HL-60/S4 (cell line): Measurements from ENCODE around the gene DDIT3.

ENCODE experiments used
- in situ Hi-C: fragments of 300-500 bp; cut with MboI; formaldehyde crosslinking; loops from 2 replicates; pipeline ENCODE4 v1.14.3; 2022; ENCODE audit warnings: low sequenced_read_pairs

Gene DDIT3

DNA sequence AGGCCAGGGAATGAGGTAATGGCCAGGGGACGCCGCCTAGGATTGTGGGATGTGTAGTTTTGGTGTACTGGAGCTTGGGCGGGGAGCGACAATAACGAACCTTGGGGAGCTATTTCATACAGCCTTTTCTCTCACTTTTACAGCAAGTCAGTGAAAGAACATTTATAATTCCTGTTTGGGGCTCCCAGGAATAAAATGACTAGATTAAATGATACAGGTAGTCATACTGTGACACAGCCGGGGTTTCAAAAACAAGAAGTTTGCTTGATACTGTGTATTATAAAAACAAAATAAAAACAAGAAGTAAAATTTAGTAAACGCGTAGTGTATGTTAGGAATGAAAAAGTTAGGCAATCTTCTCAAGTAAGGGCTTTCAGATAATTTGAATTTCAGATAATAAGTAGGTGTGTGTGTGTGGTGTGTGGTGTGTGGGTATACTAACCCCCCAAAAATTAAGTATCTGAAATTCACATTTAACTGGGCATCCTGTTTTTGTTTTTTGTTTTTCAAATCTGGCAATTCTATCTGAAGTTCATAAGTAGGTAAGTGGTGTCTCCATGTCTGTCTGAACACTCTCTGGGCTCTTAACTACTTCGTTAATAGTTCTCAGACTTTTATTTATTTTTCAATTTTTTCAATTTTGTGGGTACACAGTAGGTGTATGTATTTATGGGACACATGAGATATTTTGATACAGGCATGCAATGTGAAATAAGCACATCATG, 27.1 kb upstream of the DDIT3 start:
- in situ Hi-C loops, result no loop called here

GRCh38 chr12:57546438-57547287, 26.3 kb upstream of the DDIT3 start, which contains the start of gene DCTN2:
DCTN2 (minus strand) TSS chr12:57547192; CDS start chr12:57547063, 129 bp downstream.
- in situ Hi-C loops, result no loop called here

DNA sequence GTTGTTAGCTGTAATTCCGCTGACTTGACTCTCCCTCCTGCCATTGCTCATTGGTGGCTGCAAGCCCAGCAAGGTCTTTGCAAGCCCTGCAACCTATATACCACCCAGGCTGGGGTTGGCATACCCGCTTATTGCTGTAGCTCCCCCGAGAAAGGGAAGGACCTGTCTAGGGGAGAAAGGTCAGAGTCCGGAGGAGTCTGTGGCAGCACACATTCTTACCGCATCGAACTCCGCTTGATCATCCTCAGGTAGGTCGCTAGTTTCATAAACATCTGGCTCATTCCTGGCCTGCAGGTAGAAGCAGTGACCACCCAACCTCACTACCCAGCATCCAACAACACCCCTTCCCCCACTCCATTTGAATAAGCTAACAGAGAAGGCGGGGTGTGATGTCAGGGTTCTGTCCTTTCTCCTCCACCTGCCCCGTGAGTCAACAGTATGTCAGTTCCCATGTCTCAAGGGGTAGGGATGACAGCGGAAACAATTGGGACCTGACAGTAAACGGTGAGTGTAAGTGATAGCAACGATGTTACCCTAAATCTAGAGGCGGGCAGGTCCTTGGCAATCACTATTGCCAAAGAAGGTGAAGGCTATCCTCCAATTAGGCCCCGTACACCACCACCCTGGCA, 25.6 kb upstream of the DDIT3 start:
- in situ Hi-C loops, result no loop called here

GRCh38 chr12:57543581-57543980, 23.3 kb upstream of the DDIT3 start:
- in situ Hi-C loops, result no loop called here

GRCh38 chr12:57541717-57542116, 21.4 kb upstream of the DDIT3 start:
- in situ Hi-C loops, result no loop called here

DNA sequence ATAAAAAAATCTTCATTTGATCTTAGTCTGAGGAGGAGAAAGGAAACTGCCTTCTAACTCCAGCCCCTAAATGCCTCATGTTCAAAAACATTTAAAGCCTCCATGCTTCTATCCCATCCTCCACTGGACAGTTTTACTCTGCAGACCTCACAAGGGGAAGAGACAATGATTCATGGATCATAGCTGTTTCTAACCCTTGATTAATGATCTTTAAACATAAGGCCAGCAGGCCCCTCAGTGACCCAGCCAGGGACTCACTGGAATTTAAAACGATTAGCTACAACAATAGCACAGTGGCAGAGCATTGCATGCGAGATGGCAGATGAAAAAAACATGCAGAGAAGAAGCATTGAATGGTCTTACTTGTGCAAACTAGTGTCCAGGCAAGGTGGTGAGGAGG, 20.7 kb upstream of the DDIT3 start:
- in situ Hi-C loops, result no loop called here

DNA sequence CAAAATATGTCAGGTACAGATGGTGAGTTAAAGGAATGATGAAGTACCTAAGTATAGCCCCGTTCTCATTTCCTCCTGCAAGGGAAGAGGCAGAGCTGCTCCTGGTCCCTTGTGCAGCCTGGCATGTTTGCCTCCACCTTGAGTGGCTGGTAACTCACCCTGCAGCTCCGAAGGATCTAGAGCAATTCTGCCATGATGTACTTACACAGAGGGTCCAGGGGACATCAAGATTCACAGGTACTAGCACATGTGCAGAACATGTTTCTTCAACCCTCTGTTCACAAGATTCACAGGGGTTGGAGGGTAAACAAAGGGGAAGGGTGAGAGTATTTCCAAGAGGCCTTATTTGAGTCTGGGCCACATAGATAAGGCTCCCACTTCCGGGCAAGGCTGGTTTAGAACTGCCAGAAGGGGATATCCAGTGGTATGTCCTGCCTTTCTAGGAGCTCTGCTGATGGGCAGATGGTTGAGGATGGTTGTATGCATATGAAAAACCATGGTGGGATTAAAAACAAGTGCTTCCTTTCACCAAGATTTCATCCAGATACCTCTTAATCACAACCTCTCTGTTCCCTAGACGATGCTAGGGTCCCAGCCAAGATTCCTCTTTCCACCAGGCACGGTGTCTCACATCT, 18.9 kb upstream of the DDIT3 start:
- in situ Hi-C loops, result no loop called here

DNA sequence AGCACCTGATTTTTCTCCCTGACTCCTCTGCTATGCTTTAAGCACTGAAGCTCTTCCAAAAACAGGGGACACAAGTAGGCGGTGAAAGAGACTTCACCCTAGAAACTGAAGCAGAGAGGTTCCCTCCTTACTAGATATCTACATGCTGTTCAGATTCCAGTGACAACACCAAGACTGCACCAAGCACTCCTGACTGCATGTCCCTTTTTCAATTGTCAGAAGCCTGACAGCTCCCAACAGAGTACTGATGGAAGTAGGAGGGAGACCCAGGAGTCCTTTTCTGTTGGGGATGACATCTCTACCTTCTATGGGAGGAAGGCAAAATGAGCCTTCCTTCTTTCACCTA, 16.3 kb upstream of the DDIT3 start:
- in situ Hi-C loops, result no loop called here

GRCh38 chr12:57535764-57536596, 15.7 kb upstream of the DDIT3 start:
- in situ Hi-C loops, result no loop called here

- in situ Hi-C loops, result no loop called here
Observed at GRCh38 chr12:57534991-57535543, 14.8 kb upstream of the DDIT3 start.

GRCh38 chr12:57534250-57534649, 13.9 kb upstream of the DDIT3 start:
- in situ Hi-C loops, result no loop called here

DNA sequence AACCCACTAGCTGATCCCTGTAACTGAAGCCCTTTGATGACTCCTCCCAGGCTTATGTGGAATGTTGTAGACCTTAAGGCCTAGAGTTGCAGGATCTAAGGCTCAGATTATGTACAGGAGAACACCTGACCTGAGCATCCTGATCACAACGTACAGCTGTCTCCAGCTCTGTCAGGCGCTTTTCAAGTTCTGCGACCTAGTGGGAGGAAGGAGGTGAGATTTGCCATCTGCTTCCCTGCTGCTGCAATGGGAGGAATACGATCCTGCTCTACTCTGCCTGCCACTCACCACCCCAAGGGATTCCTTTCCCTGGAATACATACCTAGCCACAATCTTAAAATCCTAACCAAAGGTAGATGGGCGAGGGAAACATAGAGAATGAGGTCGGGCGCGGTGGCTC, 12.8 kb upstream of the DDIT3 start:
- in situ Hi-C loops, result no loop called here

GRCh38 chr12:57531836-57532235, 11.5 kb upstream of the DDIT3 start:
- in situ Hi-C loops, result no loop called here

DNA sequence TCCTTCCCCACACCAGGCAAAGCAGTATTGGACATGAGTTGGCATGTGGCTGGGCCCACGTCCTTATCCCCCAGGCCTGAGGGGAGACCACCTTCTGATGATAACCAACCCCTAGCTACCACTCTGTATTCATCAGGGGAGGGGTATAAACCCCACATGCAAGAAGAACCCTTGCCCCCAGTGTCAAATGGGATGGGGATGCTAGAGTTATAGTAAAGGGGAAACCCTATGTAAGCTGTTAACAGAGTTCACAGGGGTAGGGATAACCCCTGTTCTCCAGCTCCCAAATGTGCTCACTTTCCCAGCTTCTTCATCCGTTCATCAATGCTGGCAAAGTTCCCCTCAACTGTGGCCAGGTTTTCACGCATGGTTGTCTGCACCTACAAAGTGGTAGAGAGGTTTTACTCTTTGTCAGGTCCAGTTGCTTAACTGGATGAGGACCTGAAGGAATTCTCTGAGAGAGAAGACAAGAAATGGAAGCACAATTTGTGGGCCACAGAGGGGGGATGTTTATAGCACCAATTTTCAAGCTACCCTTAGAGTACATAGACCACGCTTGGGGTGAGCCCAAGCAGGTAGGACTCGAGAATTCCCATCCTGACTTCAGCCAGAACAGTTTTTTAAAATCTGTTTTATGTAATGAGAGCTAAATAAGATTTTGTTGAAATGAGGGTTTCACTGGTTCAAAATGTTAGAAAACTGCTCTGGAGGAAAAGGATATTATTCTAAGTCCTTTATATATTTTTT, 10.3 kb upstream of the DDIT3 start:
- in situ Hi-C loops, result no loop called here

DNA sequence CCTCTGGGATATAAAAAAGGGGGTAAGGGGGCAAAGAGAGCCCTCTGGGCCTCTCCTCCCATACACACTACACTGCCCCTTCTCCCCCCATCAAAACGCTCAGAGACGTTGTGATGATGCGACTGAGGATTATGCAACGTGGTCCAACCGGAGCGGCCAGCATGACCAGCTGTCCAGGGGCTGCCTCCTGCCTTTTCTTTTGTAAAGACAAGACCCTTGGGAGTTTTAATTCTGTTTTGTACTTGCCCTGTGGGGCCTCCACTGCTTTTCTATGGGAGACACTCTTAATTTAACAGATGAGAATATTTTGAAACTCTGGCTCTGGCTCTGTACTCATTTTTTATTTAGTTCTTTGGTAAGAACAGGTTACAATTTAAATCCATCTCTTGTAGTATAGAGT, 9.5 kb upstream of the DDIT3 start:
- in situ Hi-C loops, result no loop called here

DNA sequence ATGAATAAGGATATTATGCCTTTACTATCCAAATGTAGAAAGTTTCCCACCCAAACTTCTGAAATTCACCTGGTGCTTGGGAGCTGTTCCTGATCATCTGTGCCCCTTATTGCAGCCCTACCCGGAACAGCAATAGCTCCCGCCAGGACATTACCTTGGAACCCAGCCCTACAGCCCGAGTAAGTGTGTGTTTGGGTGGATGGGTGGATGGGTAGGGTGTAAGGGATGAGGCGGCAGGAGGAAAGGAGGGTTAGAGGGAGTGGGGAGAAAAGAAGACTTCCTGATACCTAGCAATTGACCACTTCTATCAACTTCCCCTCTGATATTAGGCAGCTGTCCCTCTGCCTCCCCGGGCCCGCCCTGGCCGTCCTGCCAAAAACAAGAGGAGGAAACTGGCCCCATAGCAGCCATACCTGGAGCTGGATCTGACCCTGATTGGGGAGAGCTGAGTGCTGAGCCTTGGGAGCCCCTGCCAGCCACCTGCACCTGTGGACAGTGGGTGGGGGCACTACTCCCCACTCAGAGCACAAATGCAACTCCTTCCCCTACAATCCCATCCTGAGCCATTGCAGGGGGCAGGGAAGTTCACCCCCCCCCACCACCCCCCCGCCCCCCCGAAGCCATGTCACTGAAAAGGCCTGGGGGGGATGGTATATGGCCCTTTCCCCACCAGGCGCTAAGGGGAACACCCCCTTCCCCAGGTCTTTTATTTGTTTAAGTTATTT, 8.7 kb upstream of the DDIT3 start:
- in situ Hi-C loops, result no loop called here

GRCh38 chr12:57528176-57528575, 7.9 kb upstream of the DDIT3 start:
- in situ Hi-C loops, result no loop called here

GRCh38 chr12:57527184-57527583, 6.9 kb upstream of the DDIT3 start:
- in situ Hi-C loops, result no loop called here
